Measurements from ENCODE around the gene ENAM.
"Not testable (repeated sequence)": the region's sequence is repeated elsewhere in the genome, so short reads cannot be mapped to it uniquely, and the experiment has no call there.

The ENAM gene

GRCh38 chr4:70678383-70678999 is 49.9 kb downstream of the ENAM start:
- no peak for TF ChIP-seq CTCF (IDR thresholded peaks at IDR 0.05; ENCODE audit: low read depth, low read length)
- no peak overlapping the region for H3K4me3 ChIP-seq (ENCODE audit: low read depth, low read length)

DNA sequence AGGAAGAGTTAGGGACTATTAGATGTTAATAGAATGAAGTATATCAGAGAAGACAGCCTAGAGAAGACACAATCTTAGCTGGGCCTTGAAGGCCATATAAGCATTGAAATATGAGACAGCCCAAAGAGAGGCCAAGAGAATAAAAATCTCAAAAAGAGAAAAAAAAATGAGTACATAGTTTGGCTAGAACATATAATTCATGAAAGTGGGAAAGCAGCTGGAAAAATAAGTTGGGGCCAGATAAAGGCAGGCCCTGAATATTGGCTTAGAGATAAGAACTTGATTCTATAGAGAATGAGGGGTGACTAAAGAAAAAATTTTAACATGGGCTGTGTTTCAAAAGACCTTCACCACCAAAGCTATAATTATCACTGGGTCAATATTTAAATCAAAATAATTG is 52.4 kb downstream of the ENAM start:
- TF ChIP-seq CTCF (IDR thresholded peaks at IDR 0.05; ENCODE audit: low read depth, low read length): no peak
- no peak overlapping the region for H3K4me3 ChIP-seq (ENCODE audit: low read depth, low read length)

DNA sequence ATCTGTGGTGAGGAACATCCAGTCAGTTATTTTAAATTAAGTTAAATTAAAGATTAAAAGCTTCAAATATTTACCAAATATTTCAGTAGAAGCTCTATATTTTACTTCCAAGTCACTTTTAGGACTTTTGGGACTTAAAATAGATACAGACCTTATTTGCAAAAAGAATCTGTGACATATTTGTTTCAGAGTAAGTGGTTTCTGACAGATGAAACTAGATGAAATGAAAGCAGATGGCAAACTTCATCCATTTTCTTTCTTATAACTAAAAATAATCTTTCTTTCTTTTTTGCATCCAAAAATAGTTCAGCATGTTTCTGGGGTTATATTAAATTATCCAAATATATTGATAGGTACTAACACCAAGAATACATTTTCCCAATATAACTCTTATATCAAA is 53.2 kb downstream of the ENAM start:
- TF ChIP-seq CTCF (IDR thresholded peaks at IDR 0.05; ENCODE audit: low read depth, low read length): no peak

GRCh38 chr4:70682142-70682541 is 53.6 kb downstream of the ENAM start:
- H3K4me3 ChIP-seq (ENCODE audit: low read depth, low read length): not testable (repeated sequence)

More for the DNA sequence above, 53.2 kb downstream of the ENAM start:
- H3K4me3 ChIP-seq (ENCODE audit: low read depth, low read length): no peak overlapping the region

DNA sequence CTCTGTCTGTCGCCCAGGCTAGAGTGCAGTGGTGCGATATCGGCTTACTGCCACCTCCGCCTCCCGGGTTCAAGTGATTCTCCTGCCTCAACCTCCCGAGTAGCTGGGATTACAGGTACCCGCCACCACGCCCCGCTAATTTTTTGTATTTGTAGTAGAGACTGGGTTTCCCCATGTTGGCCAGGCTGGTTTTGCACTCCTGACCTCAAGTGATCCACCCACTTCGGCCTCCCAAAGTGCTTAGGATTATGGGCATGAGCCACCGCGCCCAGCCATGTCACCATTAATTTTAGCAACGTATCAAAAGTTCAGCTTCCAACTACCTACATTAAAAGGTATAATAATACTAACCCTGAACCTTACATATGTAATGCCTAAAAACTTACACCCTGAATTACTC is 58.8 kb downstream of the ENAM start:
- TF ChIP-seq CTCF (IDR thresholded peaks at IDR 0.05; ENCODE audit: low read depth, low read length): no peak

GRCh38 chr4:70687821-70688794 is 59.6 kb downstream of the ENAM start, which contains the start of gene UTP3:
TSS of gene UTP3 (plus strand) at chr4:70688532. CDS start at chr4:70688678, 146 bp downstream.
- peak within 1 kb of the TSS; percentile 94 for H3K4me3 ChIP-seq (ENCODE audit: low read depth, low read length)
- TF ChIP-seq CTCF (IDR thresholded peaks at IDR 0.05; ENCODE audit: low read depth, low read length): peak; percentile 88

More for the DNA sequence above, 58.8 kb downstream of the ENAM start:
- peak overlapping the region; percentile 94 for H3K4me3 ChIP-seq (ENCODE audit: low read depth, low read length)

DNA sequence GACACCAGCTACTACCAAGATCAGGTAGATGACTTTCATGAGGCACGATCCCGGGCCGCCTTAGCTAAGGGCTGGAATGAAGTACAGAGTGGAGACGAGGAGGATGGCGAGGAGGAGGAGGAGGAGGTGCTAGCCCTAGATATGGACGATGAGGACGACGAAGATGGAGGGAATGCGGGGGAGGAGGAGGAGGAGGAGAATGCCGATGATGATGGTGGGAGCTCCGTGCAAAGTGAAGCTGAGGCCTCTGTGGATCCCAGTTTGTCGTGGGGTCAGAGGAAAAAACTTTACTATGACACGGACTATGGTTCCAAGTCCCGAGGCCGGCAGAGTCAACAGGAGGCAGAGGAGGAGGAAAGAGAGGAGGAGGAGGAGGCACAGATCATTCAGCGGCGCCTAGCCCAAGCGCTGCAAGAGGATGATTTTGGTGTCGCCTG is 60.3 kb downstream of the ENAM start:
- H3K4me3 ChIP-seq (ENCODE audit: low read depth, low read length): peak overlapping the region; percentile 94
- TF ChIP-seq CTCF (IDR thresholded peaks at IDR 0.05; ENCODE audit: low read depth, low read length): no peak
